Neural cell (in vitro differentiated cells): ENCODE results near the gene GDPD4. TPM values are rescaled to one million over a fixed set of nuclear protein-coding genes. Genes with fewer than 3 reads are reported as not detected.

Source experiments
- H2AFZ ChIP-seq: fragments of 200-600, 300-800 bp; sonication (generic), shearing (Covaris generic); 2 replicates; pipeline ENCODE4 v1.6.0; 2014; ENCODE audit warnings: low read depth, mild to moderate bottlenecking, antibody characterized with exemption, low read length, moderate library complexity
- H3F3A ChIP-seq: fragments of 200-600 bp; shearing (Covaris generic); 2 replicates; pipeline ENCODE4 v1.6.1; 2016; ENCODE audit warnings: mild to moderate bottlenecking, moderate library complexity, mixed read lengths, antibody characterized with exemption, low read length; ENCODE audit not compliant: insufficient read depth, poor library complexity, severe bottlenecking
- H3K27ac ChIP-seq: fragments of 200-600, 300-800 bp; sonication (generic), shearing (Covaris generic); 2 replicates; pipeline ENCODE4 v1.5.1; 2014; ENCODE audit warnings: mild to moderate bottlenecking, low read length, moderate library complexity
- H3K27me3 ChIP-seq: fragments of 300-800, 200-600 bp; sonication (generic), shearing (Covaris generic); 2 replicates; pipeline ENCODE4 v1.6.0; 2014; ENCODE audit warnings: mild to moderate bottlenecking, low read depth, low read length, moderate library complexity; ENCODE audit not compliant: insufficient read depth
- H3K36me3 ChIP-seq: fragments of 300-800, 200-600 bp; sonication (generic), shearing (Covaris generic); 2 replicates; pipeline ENCODE4 v1.5.1; 2014; ENCODE audit warnings: mild to moderate bottlenecking, antibody characterized with exemption, low read length, moderate library complexity; ENCODE audit not compliant: insufficient read depth
- H3K4me2 ChIP-seq: fragments of 300-800, 200-600 bp; sonication (generic), shearing (Covaris generic); 2 replicates; pipeline ENCODE4 v1.6.0; 2014; ENCODE audit warnings: mild to moderate bottlenecking, low read length
- H3K4me3 ChIP-seq: fragments of 300-800, 200-600 bp; sonication (generic), shearing (Covaris generic); 2 replicates; pipeline ENCODE4 v1.5.1; 2014; ENCODE audit warnings: mild to moderate bottlenecking, low read length, moderate library complexity
- H3K79me2 ChIP-seq: fragments of 200-600 bp; shearing (Covaris generic); replicated peaks from 2 replicates; pipeline ENCODE4 v1.6.0; 2014; ENCODE audit warnings: mild to moderate bottlenecking, low read length, moderate library complexity; ENCODE audit not compliant: insufficient read depth
- H3K9ac ChIP-seq: fragments of 300-800, 200-600 bp; sonication (generic), shearing (Covaris generic); 2 replicates; pipeline ENCODE4 v1.6.1; 2016; ENCODE audit warnings: mild to moderate bottlenecking, low read length, mixed read lengths
- H3K9me2 ChIP-seq: fragments of 200-600 bp; shearing (Covaris generic); 2 replicates; pipeline ENCODE4 v1.6.1; 2016; ENCODE audit warnings: mild to moderate bottlenecking, low read length, mixed read lengths; ENCODE audit not compliant: insufficient read depth
- H3K9me3 ChIP-seq: fragments of 200-600, 300-800 bp; sonication (generic), shearing (Covaris generic); 2 replicates; pipeline ENCODE4 v1.6.1; 2016; ENCODE audit warnings: mild to moderate bottlenecking, mixed run types, low read length, moderate library complexity, mixed read lengths
- H4K20me1 ChIP-seq: fragments of 200-600 bp; shearing (Covaris generic); 2 replicates; pipeline ENCODE4 v1.6.1; 2016; ENCODE audit warnings: mild to moderate bottlenecking, mixed run types; ENCODE audit not compliant: insufficient read depth
- CTCF ChIP-seq: fragments of 450-650 bp; IDR thresholded peaks from 2 replicates; pipeline ENCODE4 v1.5.1; 2014; ENCODE audit warnings: antibody characterized with exemption, mild to moderate bottlenecking, moderate library complexity; ENCODE audit not compliant: poor library complexity, severe bottlenecking
- EP300 ChIP-seq: fragments of 450-650 bp; conservative IDR thresholded peaks from 2 replicates; pipeline ENCODE4 v1.6.1; 2014; ENCODE audit warnings: antibody characterized with exemption, mild to moderate bottlenecking, moderate library complexity; ENCODE audit not compliant: poor library complexity, severe bottlenecking
- EZH2 ChIP-seq: fragments of 200-600, 300-800 bp; shearing (Covaris generic), sonication (generic); IDR thresholded peaks from 2 replicates; pipeline ENCODE4 v1.6.1; 2014; ENCODE audit warnings: antibody characterized with exemption, low read length, borderline replicate concordance, mild to moderate bottlenecking; ENCODE audit not compliant: insufficient read depth, poor library complexity, severe bottlenecking
- MXI1 ChIP-seq: fragments of 450-650 bp; conservative IDR thresholded peaks from 2 replicates; pipeline ENCODE4 v1.6.1; 2014; ENCODE audit warnings: antibody characterized with exemption, mild to moderate bottlenecking; ENCODE audit not compliant: poor library complexity, severe bottlenecking
- RAD21 ChIP-seq: fragments of 450-650 bp; conservative IDR thresholded peaks from 2 replicates; pipeline ENCODE4 v1.6.1; 2014; ENCODE audit warnings: antibody characterized with exemption, mild to moderate bottlenecking, moderate library complexity
- REST ChIP-seq: IDR thresholded peaks from 2 replicates; pipeline ENCODE4 v1.6.1; 2012; ENCODE audit warnings: borderline replicate concordance
- SMC3 ChIP-seq: fragments of 450-650 bp; conservative IDR thresholded peaks from 2 replicates; pipeline ENCODE4 v1.6.1; 2014; ENCODE audit warnings: antibody characterized with exemption, mild to moderate bottlenecking, moderate library complexity; ENCODE audit not compliant: poor library complexity
- TAF1 ChIP-seq: IDR thresholded peaks from 2 replicates; pipeline ENCODE4 v1.6.1; 2012; ENCODE audit warnings: low read depth
- polyA plus RNA-seq: library from polyadenylated mRNA; depleted of rRNA; stranded (reverse); fragments of >200 nt; gene quantifications from 2 replicates; pipeline ENCODE4 v1.2.3, GENCODE V29; 2014

GDPD4 gene
- polyA plus RNA-seq, 1 donor from 2014 or later, result not detected

DNA sequence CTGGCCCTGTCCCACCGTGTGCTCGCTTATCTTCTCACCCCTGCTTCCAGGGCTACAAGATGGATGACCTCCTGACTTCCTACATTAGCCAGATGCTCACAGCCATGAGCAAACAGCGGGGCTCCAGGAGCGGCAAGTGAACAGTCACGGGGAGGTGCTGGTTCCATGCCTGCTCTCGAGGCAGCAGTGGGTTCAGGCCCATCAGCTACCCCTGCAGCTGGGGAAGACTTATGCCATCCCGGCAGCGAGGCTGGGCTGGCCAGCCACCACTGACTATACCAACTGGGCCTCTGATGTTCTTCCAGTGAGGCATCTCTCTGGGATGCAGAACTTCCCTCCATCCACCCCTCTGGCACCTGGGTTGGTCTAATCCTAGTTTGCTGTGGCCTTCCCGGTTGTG, 86.9 kb downstream of the GDPD4 start:
- Histone ChIP-seq H3K4me3 (no peak overlapping the region), H3K27ac (no peak overlapping the region), H3F3A (no peaks in the 10 kb centered on the region), H3K27me3 (no peaks in the 10 kb centered on the region), H2AFZ (no peak overlapping the region), H3K79me2 (no peaks in the 10 kb centered on the region), H3K4me2 (no peak overlapping the region), H3K9me2 (no peaks in the 10 kb centered on the region), H4K20me1 (no peaks in the 10 kb centered on the region), H3K36me3 (no peaks in the 10 kb centered on the region), H3K9me3 (no peaks in the 10 kb centered on the region), H3K9ac (no peak overlapping the region)
- TF ChIP-seq REST, result no peak

DNA sequence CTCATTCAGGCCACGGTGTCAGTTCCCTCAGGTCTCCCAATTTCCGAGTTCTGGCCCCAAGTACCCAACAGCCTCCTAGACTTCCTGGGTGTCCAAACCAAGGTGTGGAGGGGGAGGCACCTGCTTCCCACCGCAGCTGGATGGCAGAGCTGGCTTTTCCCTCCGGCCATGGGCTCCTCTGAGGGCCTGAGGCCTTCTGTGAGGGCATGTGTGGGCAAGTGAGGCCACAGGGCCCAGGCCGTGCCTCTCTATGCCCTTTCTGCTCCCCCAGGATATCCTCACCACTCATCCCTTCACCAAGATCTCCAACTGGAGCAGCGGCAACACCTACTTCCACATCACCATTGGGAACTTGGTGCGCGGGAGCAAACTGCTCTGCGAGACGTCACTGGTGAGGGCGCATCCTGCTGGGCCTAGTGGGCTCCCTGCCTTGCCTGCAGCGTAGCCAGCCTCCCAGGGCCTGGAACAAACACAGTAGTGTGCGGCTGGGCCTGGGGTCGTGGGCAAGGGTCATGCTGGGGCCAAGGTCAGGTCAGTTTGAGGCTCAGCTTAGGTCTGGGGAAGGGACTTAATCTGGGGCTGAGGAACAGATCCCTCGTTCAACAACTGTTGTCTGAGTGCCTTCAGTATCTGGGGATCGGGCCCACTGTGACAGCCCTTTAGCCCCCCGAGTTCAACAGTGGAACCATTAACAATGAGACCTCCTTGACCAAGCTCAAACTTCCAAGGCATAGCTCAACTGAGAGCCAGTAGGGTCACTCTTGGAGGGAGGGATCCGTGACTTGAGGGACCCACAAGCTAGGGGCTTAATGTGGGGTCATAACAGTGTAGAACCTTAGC, 87.7 kb downstream of the GDPD4 start:
- no peak overlapping the region for H3K4me3 ChIP-seq
- H3K36me3 ChIP-seq, result no peaks in the 10 kb centered on the region
- H3K4me2 ChIP-seq, result no peak overlapping the region
- H3K9me2 ChIP-seq, result no peaks in the 10 kb centered on the region
- no peak overlapping the region for H3K9ac ChIP-seq
- no peaks in the 10 kb centered on the region for H4K20me1 ChIP-seq
- no peaks in the 10 kb centered on the region for H3F3A ChIP-seq
- H3K27me3 ChIP-seq, result no peaks in the 10 kb centered on the region
- H3K9me3 ChIP-seq, result no peaks in the 10 kb centered on the region
- TF ChIP-seq EZH2 (no peak), SMC3 (no peak), TAF1 (no peak), CTCF (no peak), EP300 (no peak), MXI1 (no peak), REST (no peak), RAD21 (no peak)
- no peaks in the 10 kb centered on the region for H3K79me2 ChIP-seq
- H3K27ac ChIP-seq, result no peak overlapping the region
- H2AFZ ChIP-seq, result no peak overlapping the region
